NT2/D1 (cell line): ENCODE data around the gene IL6ST.

Experiments used
- SUZ12 ChIP-seq: IDR thresholded peaks from 2 replicates; pipeline ENCODE4 v1.6.1; 2011; ENCODE audit not compliant: insufficient read length, insufficient read depth; ENCODE audit errors: extremely low read depth
- YY1 ChIP-seq: IDR thresholded peaks from 2 replicates; pipeline ENCODE4 v1.6.1; 2011; ENCODE audit not compliant: insufficient read length, insufficient read depth

- TF ChIP-seq YY1 (no peak), SUZ12 (no peak)
These were observed 32.1 kb upstream of the IL6ST start for GRCh38 chr5:56026863-56027300.
